ENCODE results near the gene VSIG10L2. TPM values are rescaled to one million over a fixed set of nuclear protein-coding genes. Genes with fewer than 3 reads are reported as not detected.

VSIG10L2 gene
- total RNA-seq, 1 experiment from 2014 or later = not detected

- DNase-seq (ENCODE audit: low read depth) = no peak
These were observed 16.3 kb upstream of the VSIG10L2 start for GRCh38 chr11:125929445-125930075.

GRCh38 chr11:125930076-125930450, 15.8 kb upstream of the VSIG10L2 start:
- no peak for DNase-seq (ENCODE audit: low read depth)

GRCh38 chr11:125931116-125931515, 14.7 kb upstream of the VSIG10L2 start:
- no peak for DNase-seq (ENCODE audit: low read depth)

- DNase-seq (ENCODE audit: low read depth) = no peak
These were observed 14.2 kb upstream of the VSIG10L2 start for GRCh38 chr11:125931668-125932067.

- DNase-seq (ENCODE audit: low read depth) = no peak
These were observed 13.5 kb upstream of the VSIG10L2 start for GRCh38 chr11:125932301-125932700.

- no peak for DNase-seq (ENCODE audit: low read depth)
These were observed 12.6 kb upstream of the VSIG10L2 start for GRCh38 chr11:125933030-125933813.

GRCh38 chr11:125934473-125934872, 11.4 kb upstream of the VSIG10L2 start:
- DNase-seq (ENCODE audit: low read depth) = no peak

GRCh38 chr11:125935056-125935455, 10.8 kb upstream of the VSIG10L2 start:
- DNase-seq (ENCODE audit: low read depth) = no peak

- DNase-seq (ENCODE audit: low read depth) = no peak
These were observed 10.1 kb upstream of the VSIG10L2 start for GRCh38 chr11:125935618-125936199.

GRCh38 chr11:125938418-125938817, 7.4 kb upstream of the VSIG10L2 start:
- DNase-seq (ENCODE audit: low read depth) = no peak

GRCh38 chr11:125939081-125939521, 6.7 kb upstream of the VSIG10L2 start:
- DNase-seq (ENCODE audit: low read depth) = peak; percentile 17

GRCh38 chr11:125940145-125940544, 5.7 kb upstream of the VSIG10L2 start:
- DNase-seq (ENCODE audit: low read depth) = no peak

- DNase-seq (ENCODE audit: low read depth) = no peak
These were observed 4.6 kb upstream of the VSIG10L2 start for GRCh38 chr11:125941267-125941618.

- peak; percentile 47 for DNase-seq (ENCODE audit: low read depth)
These were observed 3.9 kb upstream of the VSIG10L2 start for GRCh38 chr11:125941619-125942611.

- no peak for DNase-seq (ENCODE audit: low read depth)
These were observed 2.9 kb upstream of the VSIG10L2 start for GRCh38 chr11:125942771-125943428.

- no peak for DNase-seq (ENCODE audit: low read depth)
These were observed 2.0 kb upstream of the VSIG10L2 start for GRCh38 chr11:125943661-125944349.

- DNase-seq (ENCODE audit: low read depth) = no peak
These were observed 1.4 kb upstream of the VSIG10L2 start for GRCh38 chr11:125944350-125945010.

GRCh38 chr11:125945011-125945796, 640 bp upstream of the VSIG10L2 start:
- DNase-seq (ENCODE audit: low read depth) = no peak

- no peak for DNase-seq (ENCODE audit: low read depth)
These were observed 1.0 kb downstream of the VSIG10L2 start for GRCh38 chr11:125946712-125947418.

Data from M059J (cell line).